CD4-positive, alpha-beta T cell treated with Interleukin-6 at 100 ng/mL for 8 hours (primary cell): ENCODE results near the gene TAS1R3.
A peak's percentile ranks its signal among the peaks of the same experiment; 100 is the strongest.

Source experiments
- DNase-seq: peaks from one replicate; pipeline ENCODE4 v3.0.0-alpha.2; 2020; ENCODE audit warnings: mixed read lengths, low spot score

TAS1R3 gene

GRCh38 chr1:1324524-1325287 lies 6.4 kb upstream of the TAS1R3 start, which contains the start of the genes CPTP and INTS11:
CPTP (plus strand) TSS chr1:1324802; CDS start chr1:1326911, 2,109 bp downstream.
INTS11 (minus strand) TSS chr1:1324660; CDS start chr1:1324608, 52 bp downstream.
- DNase-seq: peak; percentile 96

- DNase-seq: no peak
Observed at GRCh38 chr1:1325288-1326074, 5.6 kb upstream of the TAS1R3 start.

DNA sequence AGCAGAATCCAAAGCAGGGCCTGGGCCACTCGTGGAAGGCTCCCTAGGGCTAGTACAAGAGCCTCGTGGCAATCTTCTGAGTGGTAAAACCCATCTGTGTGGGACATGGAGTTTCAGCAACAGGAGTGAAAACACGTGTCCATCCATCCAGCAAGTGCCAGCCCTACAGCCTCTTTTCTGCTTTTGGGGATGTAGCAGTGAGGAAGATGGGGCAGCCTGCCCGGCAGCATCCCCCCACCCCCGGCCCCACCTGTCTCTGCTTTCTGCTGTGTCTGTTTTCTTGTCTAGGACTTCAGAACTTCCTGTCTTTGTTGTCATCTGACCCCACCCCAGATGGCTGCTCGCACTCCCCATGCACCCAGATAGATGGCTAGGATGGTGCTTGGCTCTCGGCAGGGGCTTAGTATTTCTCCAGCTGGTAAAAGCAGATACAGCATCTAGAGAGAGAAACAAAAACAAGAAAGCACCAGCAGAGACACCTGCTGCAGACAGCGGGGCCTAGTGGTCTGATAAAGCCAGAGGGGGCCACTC lies 4.9 kb upstream of the TAS1R3 start:
- no peak for DNase-seq

DNA sequence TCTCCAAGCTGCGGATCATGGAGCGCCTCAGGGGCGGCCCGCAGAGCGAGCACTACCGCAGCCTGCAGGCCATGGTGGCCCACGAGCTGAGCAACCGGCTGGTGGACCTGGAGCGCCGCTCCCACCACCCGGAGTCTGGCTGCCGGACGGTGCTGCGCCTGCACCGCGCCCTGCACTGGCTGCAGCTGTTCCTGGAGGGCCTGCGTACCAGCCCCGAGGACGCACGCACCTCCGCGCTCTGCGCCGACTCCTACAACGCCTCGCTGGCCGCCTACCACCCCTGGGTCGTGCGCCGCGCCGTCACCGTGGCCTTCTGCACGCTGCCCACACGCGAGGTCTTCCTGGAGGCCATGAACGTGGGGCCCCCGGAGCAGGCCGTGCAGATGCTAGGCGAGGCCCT lies 3.8 kb upstream of the TAS1R3 start:
- no peak for DNase-seq

- DNase-seq: no peak
Observed at GRCh38 chr1:1328254-1328653, 2.8 kb upstream of the TAS1R3 start.

- DNase-seq: no peak
Observed at GRCh38 chr1:1329304-1330210, 1.5 kb upstream of the TAS1R3 start.

DNA sequence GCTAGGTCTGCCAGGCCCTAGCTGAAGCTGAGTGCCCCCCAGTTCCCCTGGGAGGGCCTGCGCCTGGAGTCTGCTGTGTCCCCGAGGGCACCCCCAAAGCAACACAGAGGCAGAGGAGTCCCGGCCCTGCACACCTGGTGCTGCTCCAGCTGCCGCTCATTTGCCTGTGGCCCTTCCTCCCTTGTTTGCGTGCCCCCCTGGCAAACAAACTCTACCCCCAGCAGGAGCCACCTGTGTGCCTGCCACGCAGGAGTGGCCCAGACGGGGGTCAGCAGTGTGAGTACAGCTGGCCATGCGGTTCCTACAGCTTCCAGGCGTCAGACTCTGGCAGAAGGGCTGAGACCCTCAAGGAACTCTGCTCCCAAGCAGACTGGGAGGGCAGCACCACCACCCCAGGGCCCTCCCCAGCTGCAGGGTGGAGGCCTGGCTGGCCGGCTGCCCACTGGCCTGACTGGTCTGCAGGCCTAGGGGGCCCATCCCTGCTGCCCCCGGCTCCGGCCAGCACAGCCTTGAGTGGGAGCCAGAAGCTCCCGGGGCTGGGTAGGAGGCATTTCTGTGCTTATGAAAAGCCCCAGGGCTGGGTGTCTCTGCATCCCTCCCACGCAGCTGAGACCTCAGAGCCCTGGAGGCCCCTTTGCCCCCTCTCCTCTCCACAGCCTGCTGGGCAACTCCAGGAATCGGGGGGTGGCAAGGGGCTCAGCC lies 563 bp upstream of the TAS1R3 start:
- no peak for DNase-seq

DNA sequence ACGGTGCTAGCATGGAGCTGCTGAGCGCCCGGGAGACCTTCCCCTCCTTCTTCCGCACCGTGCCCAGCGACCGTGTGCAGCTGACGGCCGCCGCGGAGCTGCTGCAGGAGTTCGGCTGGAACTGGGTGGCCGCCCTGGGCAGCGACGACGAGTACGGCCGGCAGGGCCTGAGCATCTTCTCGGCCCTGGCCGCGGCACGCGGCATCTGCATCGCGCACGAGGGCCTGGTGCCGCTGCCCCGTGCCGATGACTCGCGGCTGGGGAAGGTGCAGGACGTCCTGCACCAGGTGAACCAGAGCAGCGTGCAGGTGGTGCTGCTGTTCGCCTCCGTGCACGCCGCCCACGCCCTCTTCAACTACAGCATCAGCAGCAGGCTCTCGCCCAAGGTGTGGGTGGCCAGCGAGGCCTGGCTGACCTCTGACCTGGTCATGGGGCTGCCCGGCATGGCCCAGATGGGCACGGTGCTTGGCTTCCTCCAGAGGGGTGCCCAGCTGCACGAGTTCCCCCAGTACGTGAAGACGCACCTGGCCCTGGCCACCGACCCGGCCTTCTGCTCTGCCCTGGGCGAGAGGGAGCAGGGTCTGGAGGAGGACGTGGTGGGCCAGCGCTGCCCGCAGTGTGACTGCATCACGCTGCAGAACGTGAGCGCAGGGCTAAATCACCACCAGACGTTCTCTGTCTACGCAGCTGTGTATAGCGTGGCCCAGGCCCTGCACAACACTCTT lies 1.1 kb downstream of the TAS1R3 start:
- DNase-seq: no peak

DNA sequence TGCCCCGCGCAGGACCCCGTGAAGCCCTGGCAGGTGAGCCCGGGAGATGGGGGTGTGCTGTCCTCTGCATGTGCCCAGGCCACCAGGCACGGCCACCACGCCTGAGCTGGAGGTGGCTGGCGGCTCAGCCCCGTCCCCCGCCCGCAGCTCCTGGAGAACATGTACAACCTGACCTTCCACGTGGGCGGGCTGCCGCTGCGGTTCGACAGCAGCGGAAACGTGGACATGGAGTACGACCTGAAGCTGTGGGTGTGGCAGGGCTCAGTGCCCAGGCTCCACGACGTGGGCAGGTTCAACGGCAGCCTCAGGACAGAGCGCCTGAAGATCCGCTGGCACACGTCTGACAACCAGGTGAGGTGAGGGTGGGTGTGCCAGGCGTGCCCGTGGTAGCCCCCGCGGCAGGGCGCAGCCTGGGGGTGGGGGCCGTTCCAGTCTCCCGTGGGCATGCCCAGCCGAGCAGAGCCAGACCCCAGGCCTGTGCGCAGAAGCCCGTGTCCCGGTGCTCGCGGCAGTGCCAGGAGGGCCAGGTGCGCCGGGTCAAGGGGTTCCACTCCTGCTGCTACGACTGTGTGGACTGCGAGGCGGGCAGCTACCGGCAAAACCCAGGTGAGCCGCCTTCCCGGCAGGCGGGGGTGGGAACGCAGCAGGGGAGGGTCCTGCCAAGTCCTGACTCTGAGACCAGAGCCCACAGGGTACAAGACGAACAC lies 1.8 kb downstream of the TAS1R3 start:
- DNase-seq: no peak

GRCh38 chr1:1333551-1334241 lies 2.6 kb downstream of the TAS1R3 start:
- DNase-seq: no peak

DNA sequence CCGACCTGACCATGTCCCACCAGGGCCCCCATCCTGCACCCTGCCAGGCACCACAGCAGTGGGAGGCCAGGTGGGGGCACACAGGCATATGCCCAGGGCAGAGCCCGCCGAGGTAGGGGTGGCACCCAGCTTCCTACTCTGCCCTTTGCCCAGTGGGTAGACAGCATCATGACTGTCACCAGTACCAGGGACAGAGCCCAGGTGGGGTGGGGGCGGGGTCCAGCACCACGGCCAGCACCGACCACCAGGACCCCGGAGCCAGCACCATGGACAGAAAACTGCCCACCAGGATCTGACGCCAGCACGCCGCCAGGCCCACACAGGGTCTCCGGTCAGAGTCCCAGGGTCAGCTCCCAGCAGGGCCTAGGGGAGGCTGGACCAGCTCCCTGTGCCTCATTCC lies 3.8 kb downstream of the TAS1R3 start:
- DNase-seq: no peak

GRCh38 chr1:1335283-1335682 lies 4.2 kb downstream of the TAS1R3 start:
- no peak for DNase-seq

DNA sequence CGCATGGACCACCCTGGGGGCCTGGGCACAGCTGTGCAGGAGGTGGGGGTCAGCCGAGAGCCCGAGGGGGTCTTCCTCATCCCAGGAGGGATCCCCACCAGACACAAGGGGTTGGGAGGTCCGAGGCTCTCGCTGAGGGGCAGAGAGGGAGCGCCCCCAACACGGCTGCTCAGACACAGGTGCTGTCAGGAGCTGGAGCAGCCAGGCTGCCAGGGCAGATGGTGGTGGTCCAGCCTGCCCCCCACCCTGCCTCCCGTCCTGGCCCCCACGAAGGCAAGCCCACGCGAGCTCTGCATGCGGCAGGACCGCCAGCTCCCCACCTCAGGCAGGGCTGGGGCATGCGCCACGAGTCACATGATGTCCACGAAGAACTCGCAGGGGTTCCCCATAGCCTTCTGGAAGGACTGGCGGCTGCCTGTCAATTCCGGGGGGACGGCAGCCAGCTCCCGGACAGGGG lies 4.7 kb downstream of the TAS1R3 start:
- no peak for DNase-seq

GRCh38 chr1:1336446-1336845 lies 5.4 kb downstream of the TAS1R3 start:
- no peak for DNase-seq

- no peak for DNase-seq
Observed at GRCh38 chr1:1336931-1337792, 6.1 kb downstream of the TAS1R3 start.

DNA sequence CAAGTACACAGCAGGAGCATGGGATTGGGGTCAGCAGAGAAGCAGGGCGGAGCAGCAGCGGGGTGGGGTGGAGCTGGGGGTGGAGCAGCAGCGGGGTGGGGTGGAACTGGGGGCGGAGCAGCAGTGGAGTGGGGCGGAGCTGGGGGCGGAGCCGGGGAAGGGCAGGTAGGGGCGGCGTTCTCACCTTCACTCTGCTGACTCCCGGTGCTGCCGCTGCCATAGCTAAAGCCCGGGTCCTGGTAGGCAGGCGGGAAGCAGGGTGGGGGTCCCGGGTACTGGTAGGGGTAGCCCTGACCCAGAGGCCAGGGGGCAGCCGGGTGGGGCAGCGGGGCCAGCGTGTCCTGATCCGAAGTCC lies 6.7 kb downstream of the TAS1R3 start:
- DNase-seq: no peak

- no peak for DNase-seq
Observed at GRCh38 chr1:1338278-1338677, 7.2 kb downstream of the TAS1R3 start.

DNA sequence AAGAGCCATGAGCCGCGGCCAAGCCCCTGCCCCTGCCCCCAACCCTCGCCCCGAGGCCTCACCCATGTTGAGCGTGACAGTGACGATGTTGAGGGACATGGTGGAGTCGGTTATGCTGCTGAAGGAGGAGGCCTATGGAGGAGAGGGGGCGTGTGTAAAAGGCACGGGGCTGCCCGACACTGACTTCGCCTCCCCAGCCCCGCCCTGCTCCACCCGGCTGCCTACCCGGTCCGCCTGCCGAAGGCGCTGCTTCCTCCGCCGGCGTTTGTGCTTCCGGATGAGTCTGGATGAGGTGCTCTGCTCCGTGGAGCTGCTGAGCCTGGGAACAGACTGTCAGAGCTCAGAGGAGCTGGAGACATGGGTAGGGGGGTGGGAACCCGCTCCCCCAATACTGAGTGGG lies 9.1 kb downstream of the TAS1R3 start:
- no peak for DNase-seq
